ENCODE data around the gene C6. TPM values are rescaled to one million over a fixed set of nuclear protein-coding genes. Genes with fewer than 3 reads are reported as not detected.
A peak's percentile ranks its signal among the peaks of the same experiment; 100 is the strongest.

C6 gene
- total RNA-seq, result under 1 TPM; 0.49 to 0.68 TPM

DNA sequence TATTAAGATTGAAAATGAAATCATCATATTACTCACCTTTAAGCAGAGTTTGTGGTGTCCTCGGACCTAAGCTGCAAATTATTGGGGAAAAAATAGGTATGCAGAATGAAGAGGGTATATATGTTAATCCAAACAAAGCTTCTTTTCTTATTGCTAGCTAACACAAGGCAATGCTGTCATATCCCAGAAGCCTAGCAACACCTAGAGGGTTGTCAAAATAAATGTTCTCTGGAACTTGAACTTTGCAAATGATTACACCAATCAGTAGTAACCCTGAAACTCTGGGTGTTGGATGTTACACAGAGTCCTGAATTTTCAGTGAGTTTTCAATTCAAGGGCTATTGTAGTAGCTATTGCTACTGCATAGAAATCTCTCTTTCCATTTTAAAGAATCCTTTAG is at the start of gene C6:
C6 (minus strand) TSS at position 193 of the 400 bp plus-strand sequence. CDS start 10,302 bp downstream, outside the sequence.
- Histone ChIP-seq H3K4me3 (no peak within 1 kb of the TSS), H3K27me3 (replicated peaks; ENCODE audit: insufficient read depth) (no peaks in the 10 kb centered on the region), H3K27ac (no peak within 1 kb of the TSS), H3K4me1 (ENCODE audit: control insufficient read depth in 1 of 2, low read depth in 2 of 2) (no peaks in the 10 kb centered on the region), H3K9me3 (no peaks in the 10 kb centered on the region), H3K36me3 (no peaks in the 10 kb centered on the region)
- TF ChIP-seq, protein P1, sequence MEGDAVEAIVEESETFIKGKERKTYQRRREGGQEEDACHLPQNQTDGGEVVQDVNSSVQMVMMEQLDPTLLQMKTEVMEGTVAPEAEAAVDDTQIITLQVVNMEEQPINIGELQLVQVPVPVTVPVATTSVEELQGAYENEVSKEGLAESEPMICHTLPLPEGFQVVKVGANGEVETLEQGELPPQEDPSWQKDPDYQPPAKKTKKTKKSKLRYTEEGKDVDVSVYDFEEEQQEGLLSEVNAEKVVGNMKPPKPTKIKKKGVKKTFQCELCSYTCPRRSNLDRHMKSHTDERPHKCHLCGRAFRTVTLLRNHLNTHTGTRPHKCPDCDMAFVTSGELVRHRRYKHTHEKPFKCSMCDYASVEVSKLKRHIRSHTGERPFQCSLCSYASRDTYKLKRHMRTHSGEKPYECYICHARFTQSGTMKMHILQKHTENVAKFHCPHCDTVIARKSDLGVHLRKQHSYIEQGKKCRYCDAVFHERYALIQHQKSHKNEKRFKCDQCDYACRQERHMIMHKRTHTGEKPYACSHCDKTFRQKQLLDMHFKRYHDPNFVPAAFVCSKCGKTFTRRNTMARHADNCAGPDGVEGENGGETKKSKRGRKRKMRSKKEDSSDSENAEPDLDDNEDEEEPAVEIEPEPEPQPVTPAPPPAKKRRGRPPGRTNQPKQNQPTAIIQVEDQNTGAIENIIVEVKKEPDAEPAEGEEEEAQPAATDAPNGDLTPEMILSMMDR (IDR thresholded peaks at IDR 0.05), result no peak
- no peak for ATAC-seq (ENCODE audit: insufficient number of reproducible peaks, low FRiP score, low read depth)
- DNase-seq (ENCODE audit: low spot score), result no peak

DNA sequence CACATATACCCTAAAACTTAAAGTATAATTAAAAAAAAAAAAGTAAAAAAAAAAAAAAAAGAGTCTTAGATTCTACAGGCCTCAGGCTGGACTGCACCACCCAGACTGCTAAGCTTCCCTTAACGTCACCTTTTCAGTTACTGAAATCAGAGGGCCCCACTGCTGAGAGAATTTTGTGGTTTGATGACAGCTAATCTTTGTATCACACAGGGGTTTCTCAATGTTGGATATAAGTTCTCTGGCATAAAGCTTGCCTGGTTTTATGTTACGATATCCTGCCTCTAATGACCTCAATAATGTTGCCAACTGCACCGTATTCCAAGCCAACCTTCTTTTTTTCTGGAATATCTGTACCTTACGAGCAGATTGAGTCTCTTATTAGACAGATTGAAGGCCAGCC is 43.1 kb upstream of the C6 start:
- DNase-seq (ENCODE audit: low spot score) (no peak), ATAC-seq (ENCODE audit: insufficient number of reproducible peaks, low FRiP score, low read depth) (no peak)
- no peaks in the 10 kb centered on the region for H3K36me3 ChIP-seq
- TF ChIP-seq, protein P1 (IDR thresholded peaks at IDR 0.05), result no peak
- no peaks in the 10 kb centered on the region for H3K9me3 ChIP-seq
- no peaks in the 10 kb centered on the region for H3K27me3 ChIP-seq (replicated peaks; ENCODE audit: insufficient read depth)
- peaks cover 12 to 22% of the 10 kb centered on the region in 2 donors for H3K4me1 ChIP-seq (ENCODE audit: control insufficient read depth in 1 of 2, low read depth in 2 of 2)
- H3K4me3 ChIP-seq, result no peak overlapping the region
- no peak overlapping the region for H3K27ac ChIP-seq

DNA sequence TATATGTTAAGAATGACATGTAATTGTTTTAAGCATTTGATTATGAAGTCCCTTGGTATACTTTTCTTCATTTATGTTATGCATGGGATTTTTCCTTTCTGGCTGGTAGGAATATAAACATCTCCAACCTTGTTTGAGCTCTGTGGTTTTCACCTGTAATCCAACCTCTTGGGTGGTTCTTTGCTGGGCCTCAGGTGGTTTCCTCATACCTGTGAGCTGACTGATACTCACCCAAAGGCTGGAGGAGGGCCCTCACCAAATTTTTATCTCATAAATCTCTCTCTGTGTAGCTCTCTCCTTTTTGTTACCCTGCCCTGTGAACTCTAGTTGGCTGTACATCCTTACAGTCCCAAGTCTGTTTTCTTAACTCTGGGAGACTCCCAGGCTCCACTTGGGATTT is 39.8 kb upstream of the C6 start:
- no peak for ATAC-seq (ENCODE audit: insufficient number of reproducible peaks, low FRiP score, low read depth)
- no peaks in the 10 kb centered on the region for H3K9me3 ChIP-seq

DNA sequence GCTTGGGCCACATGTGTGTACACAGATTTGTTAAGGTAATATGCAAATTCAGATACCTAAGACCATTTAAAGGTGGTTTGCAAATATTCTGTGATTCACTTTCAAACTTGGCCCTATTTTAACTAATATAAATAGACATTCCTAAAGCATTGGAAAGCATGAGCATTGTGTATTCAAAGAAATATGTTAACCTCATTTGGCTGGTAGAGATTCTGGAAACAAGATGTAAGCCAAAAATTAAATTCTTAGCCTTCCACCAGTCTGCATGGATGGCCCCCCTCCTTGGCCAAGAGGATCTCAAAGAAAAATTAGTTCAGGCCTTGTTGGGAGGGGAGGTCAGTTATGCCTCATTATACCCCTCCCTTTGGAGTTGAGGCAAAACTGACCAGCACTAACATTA is 38.7 kb upstream of the C6 start:
- TF ChIP-seq, protein P1 (IDR thresholded peaks at IDR 0.05), result no peak
- peak overlapping the region in 1 of 2 donors; percentile 40 for H3K27ac ChIP-seq
- H3K36me3 ChIP-seq, result no peaks in the 10 kb centered on the region
- no peak overlapping the region for H3K4me3 ChIP-seq
- DNase-seq (ENCODE audit: low spot score) (no peak), ATAC-seq (ENCODE audit: insufficient number of reproducible peaks, low FRiP score, low read depth) (no peak)
- peaks cover 13 to 23% of the 10 kb centered on the region in 2 donors for H3K4me1 ChIP-seq (ENCODE audit: control insufficient read depth in 1 of 2, low read depth in 2 of 2)
- H3K9me3 ChIP-seq, result no peaks in the 10 kb centered on the region
- H3K27me3 ChIP-seq (replicated peaks; ENCODE audit: insufficient read depth), result no peaks in the 10 kb centered on the region

More for the DNA sequence above, 39.8 kb upstream of the C6 start:
- no peak for DNase-seq (ENCODE audit: low spot score)
- Histone ChIP-seq H3K27ac (no peak overlapping the region), H3K4me1 (ENCODE audit: control insufficient read depth in 1 of 2, low read depth in 2 of 2) (peaks cover 13 to 23% of the 10 kb centered on the region in 2 donors), H3K27me3 (replicated peaks; ENCODE audit: insufficient read depth) (no peaks in the 10 kb centered on the region), H3K36me3 (no peaks in the 10 kb centered on the region), H3K4me3 (no peak overlapping the region)
- TF ChIP-seq, protein P1 (IDR thresholded peaks at IDR 0.05), result no peak

DNA sequence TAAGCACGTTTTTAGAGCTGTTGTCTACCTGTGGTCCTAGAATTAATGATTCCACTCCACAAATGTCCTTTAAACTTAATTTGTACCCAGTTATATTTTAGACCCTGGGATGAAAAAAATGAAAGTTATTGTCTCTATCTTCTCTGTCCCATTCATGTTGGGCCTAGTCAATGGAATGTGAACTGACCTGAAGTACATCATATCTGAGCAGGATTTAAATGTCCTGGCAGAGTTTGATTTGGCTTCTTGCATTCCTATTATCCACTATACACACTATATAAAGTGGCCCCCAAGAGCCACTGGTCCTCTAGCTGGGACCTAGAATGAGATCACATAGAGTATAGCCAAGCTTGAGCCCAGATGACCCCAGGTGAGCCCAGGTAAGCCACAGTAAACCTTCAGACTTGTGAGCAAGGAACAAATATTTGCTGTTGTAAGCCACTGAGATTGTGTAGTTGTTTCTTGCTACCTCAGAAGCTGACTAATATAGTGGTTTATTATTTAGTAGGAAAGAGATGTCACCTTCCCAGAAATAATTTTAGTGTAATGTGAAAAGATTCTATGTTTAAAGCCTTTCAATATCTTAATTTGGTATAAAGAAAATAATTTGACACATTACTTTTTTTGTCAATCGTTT is 37.1 kb upstream of the C6 start:
- DNase-seq (ENCODE audit: low spot score) (no peak), ATAC-seq (ENCODE audit: insufficient number of reproducible peaks, low FRiP score, low read depth) (no peak)
- TF ChIP-seq, protein P1 (IDR thresholded peaks at IDR 0.05), result no peak
- H3K4me3 ChIP-seq, result no peak overlapping the region
- no peaks in the 10 kb centered on the region for H3K9me3 ChIP-seq
- H3K27me3 ChIP-seq (replicated peaks; ENCODE audit: insufficient read depth), result no peaks in the 10 kb centered on the region
- no peaks in the 10 kb centered on the region for H3K36me3 ChIP-seq
- peaks cover 13 to 23% of the 10 kb centered on the region in 2 donors for H3K4me1 ChIP-seq (ENCODE audit: control insufficient read depth in 1 of 2, low read depth in 2 of 2)
- H3K27ac ChIP-seq, result no peak overlapping the region
